ENCODE results near the gene C14orf93.
A peak's percentile ranks its signal among the peaks of the same experiment; 100 is the strongest.

C14orf93 gene

DNA sequence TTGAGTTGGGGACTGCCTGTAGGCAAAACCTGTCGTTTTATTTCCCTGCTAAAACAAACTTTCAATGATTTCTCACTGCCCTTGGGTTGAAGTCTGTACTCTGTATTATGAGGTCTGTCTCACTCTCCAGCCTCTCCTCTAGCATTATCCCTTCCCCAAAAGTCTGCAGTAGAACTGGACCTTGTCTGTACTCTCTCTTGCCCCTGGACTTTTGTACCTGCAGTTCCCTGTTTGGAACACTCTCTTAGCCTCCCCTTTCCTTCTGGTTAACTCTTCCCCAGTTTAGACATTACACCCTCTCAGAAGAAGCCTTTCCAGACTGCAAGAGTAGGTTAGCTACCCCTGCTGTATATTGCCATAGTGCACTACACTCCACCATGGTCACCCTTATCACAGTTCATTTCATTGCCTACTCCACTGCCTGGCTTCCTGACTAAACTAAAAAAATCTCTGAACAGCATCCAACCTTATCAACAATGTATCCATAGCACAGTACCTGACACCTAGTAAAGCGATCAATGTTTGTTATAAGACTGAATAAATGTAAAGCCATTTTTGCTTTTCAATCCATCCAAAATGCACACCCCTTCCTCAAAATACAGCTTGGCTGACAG is 23.9 kb downstream of the C14orf93 start:
- in situ Hi-C loops (cut with HindIII; ENCODE audit: low sequenced_read_pairs), result no loop called here
- TF ChIP-seq CTCF (IDR thresholded peaks at IDR 0.05; ENCODE audit: low read depth, low read length, missing control alignments), result no peak
- no peak overlapping the region for H3K4me3 ChIP-seq (ENCODE audit: low read depth, low read length)
- no peak for DNase-seq (ENCODE audit: low read depth)

GRCh38 chr14:22984959-22985658 is 24.8 kb downstream of the C14orf93 start:
- no peak overlapping the region for H3K4me3 ChIP-seq (ENCODE audit: low read depth, low read length)
- in situ Hi-C loops (cut with HindIII; ENCODE audit: low sequenced_read_pairs), result no loop called here
- DNase-seq (ENCODE audit: low read depth), result no peak
- TF ChIP-seq CTCF (IDR thresholded peaks at IDR 0.05; ENCODE audit: low read depth, low read length, missing control alignments), result no peak

- peak within 1 kb of the TSS; percentile 91 for H3K4me3 ChIP-seq (ENCODE audit: low read depth, low read length)
- in situ Hi-C loops (cut with HindIII; ENCODE audit: low sequenced_read_pairs), result no loop called here
- TF ChIP-seq CTCF (IDR thresholded peaks at IDR 0.05; ENCODE audit: low read depth, low read length, missing control alignments), result no peak
- peak; percentile 86 for DNase-seq (ENCODE audit: low read depth)
Observed at GRCh38 chr14:22982477-22983245, 27.3 kb downstream of the C14orf93 start, which contains the start of gene AJUBA. Gene AJUBA, minus strand, starts transcription at chr14:22982551. Its CDS starts 285 bp downstream, at chr14:22982266.

- no peak for TF ChIP-seq CTCF (IDR thresholded peaks at IDR 0.05; ENCODE audit: low read depth, low read length, missing control alignments)
- peak overlapping the region; percentile 91 for H3K4me3 ChIP-seq (ENCODE audit: low read depth, low read length)
- DNase-seq (ENCODE audit: low read depth), result no peak
- in situ Hi-C loops (cut with HindIII; ENCODE audit: low sequenced_read_pairs), result no loop called here
Observed at GRCh38 chr14:22981876-22982476, 28.0 kb downstream of the C14orf93 start.

GRCh38 chr14:22981090-22981875 is 28.7 kb downstream of the C14orf93 start:
- peak overlapping the region; percentile 91 for H3K4me3 ChIP-seq (ENCODE audit: low read depth, low read length)
- in situ Hi-C loops (cut with HindIII; ENCODE audit: low sequenced_read_pairs), result no loop called here
- no peak for TF ChIP-seq CTCF (IDR thresholded peaks at IDR 0.05; ENCODE audit: low read depth, low read length, missing control alignments)
- DNase-seq (ENCODE audit: low read depth), result no peak

Measured in astrocyte of the cerebellum (primary cell).